Suprapubic skin (tissue), 4 donors: ENCODE results near the gene RAD50.

Experiments
- CTCF ChIP-seq, 2 donors: fragments of 200-600 bp in 1 of 2; fragments of 450-650 bp in 1 of 2; sonication (generic) in 1 of 2; IDR thresholded peaks; one replicate each; pipeline ENCODE4 v1.5.1; 2016 to 2019; ENCODE audit warnings: antibody characterized with exemption in 2 of 2, mild to moderate bottlenecking in 1 of 2, moderate library complexity in 1 of 2
- EP300 ChIP-seq: sonication (generic); formaldehyde crosslinking; IDR thresholded peaks from one replicate; pipeline ENCODE4 v1.6.1; 2017; ENCODE audit warnings: antibody characterized with exemption
- POLR2A ChIP-seq, 2 donors: fragments of 450-650 bp; IDR thresholded peaks; one replicate each; pipeline ENCODE4 v1.6.1; 2017; ENCODE audit warnings: antibody characterized with exemption in 2 of 2, mild to moderate bottlenecking in 2 of 2, moderate library complexity in 2 of 2
- POLR2AphosphoS5 ChIP-seq, 3 donors: sonication (generic); formaldehyde crosslinking; IDR thresholded peaks; one replicate each; pipeline ENCODE4 v1.6.1; 2017; ENCODE audit warnings: antibody characterized with exemption in 3 of 3

DNA sequence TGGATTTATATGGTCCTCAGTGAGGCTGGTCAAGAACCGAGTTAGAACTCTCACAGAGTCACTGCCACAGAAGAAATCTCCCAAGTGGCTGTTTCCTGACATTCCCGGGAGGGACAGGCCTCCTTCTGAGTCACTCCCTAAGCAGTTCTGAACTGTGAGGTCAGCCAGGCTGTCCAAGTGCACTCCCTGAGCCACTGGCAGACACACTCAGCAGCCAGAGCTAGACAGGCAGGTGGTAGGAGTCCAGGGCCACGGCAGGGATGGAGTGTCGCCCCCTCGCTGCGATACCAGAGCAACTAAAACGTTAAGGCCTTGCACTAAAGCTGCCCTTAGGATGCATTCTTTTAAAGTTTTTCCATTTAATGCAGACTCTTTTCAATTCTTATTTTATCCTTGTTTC lies 120.4 kb downstream of the RAD50 start:
- no peak for TF ChIP-seq CTCF (IDR thresholded peaks at IDR 0.05)
- TF ChIP-seq POLR2AphosphoS5 (IDR thresholded peaks at IDR 0.05), result no peak
- TF ChIP-seq POLR2A (IDR thresholded peaks at IDR 0.05), result no peak
- no peak for TF ChIP-seq EP300
